Measurements from ENCODE around the gene FOXF1. TPM values are rescaled to one million over a fixed set of nuclear protein-coding genes. Genes with fewer than 3 reads are reported as not detected.

Gene FOXF1
- total and polyA plus RNA-seq, 4 donors: 0.66 to 1.7 (median 1.1) TPM

GRCh38 chr16:86532526-86532815, 22.1 kb downstream of the FOXF1 start:
- H3K4me1 ChIP-seq (ENCODE audit: control insufficient read depth, insufficient read depth, low read length): peaks cover 26% of the 10 kb centered on the region
- no peak overlapping the region for H3K27ac ChIP-seq (ENCODE audit: low read depth, low read length)
- no peak overlapping the region for H3K4me3 ChIP-seq (ENCODE audit: low read depth, low read length)
- DNase-seq (ENCODE audit: low read depth in 4 of 6, low spot score in 6 of 6): no peak
- H3K36me3 ChIP-seq (ENCODE audit: control insufficient read depth, insufficient read depth, low read length): peaks cover 47% of the 10 kb centered on the region
- no peaks in the 10 kb centered on the region for H3K9me3 ChIP-seq (ENCODE audit: control insufficient read depth, insufficient read depth, low read length)
- 95% methylated on average over 7 of the region's 7 CpGs for WGBS (ENCODE audit: insufficient coverage)
- H3K27me3 ChIP-seq (ENCODE audit: control insufficient read depth, insufficient read depth, low read length): no peaks in the 10 kb centered on the region

- Histone ChIP-seq H3K36me3 (ENCODE audit: control insufficient read depth, insufficient read depth, low read length) (peaks cover 48% of the 10 kb centered on the region), H3K27me3 (ENCODE audit: control insufficient read depth, insufficient read depth, low read length) (no peaks in the 10 kb centered on the region), H3K4me3 (ENCODE audit: low read depth, low read length) (no peak overlapping the region), H3K27ac (ENCODE audit: low read depth, low read length) (no peak overlapping the region), H3K9me3 (ENCODE audit: control insufficient read depth, insufficient read depth, low read length) (no peaks in the 10 kb centered on the region), H3K4me1 (ENCODE audit: control insufficient read depth, insufficient read depth, low read length) (peaks cover 31% of the 10 kb centered on the region)
- 89% methylated on average over 8 of the region's 8 CpGs for WGBS (ENCODE audit: insufficient coverage)
- no peak for DNase-seq (ENCODE audit: low read depth in 4 of 6, low spot score in 6 of 6)
Observed at GRCh38 chr16:86533076-86533475, 22.7 kb downstream of the FOXF1 start.

DNA sequence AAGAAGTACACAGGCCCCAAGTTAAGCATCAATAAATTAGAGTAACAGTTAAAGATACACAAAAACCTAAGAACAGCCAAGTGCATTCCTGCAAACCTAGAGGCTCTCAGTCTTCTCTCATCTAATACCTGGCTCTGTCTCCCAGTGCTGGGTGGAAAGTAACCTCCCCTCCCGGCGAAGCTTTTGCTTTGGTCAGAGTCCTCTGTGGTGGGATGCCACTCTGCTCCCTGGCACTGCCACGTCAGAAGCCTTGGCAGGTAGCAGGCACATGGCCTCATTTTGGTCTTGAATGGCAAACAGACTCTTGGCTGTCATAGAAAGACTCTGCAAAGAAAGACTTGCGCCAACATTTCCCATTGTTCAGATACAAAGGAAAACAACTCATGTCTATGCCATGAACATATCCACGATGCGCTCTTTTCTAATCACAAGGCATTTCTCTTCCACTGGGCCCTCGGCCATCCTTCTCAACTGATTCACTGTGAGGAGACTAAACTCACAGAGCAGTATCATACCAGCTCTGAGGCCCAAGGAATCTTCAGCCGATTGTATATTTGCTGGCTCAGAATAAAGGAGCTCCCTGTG, 23.5 kb downstream of the FOXF1 start:
- 57% methylated on average over 7 of the region's 8 CpGs for WGBS (ENCODE audit: insufficient coverage)

GRCh38 chr16:86534779-86535615, 24.7 kb downstream of the FOXF1 start:
- no peak overlapping the region for H3K27ac ChIP-seq (ENCODE audit: low read depth, low read length)
- H3K9me3 ChIP-seq (ENCODE audit: control insufficient read depth, insufficient read depth, low read length): no peaks in the 10 kb centered on the region
- H3K4me3 ChIP-seq (ENCODE audit: low read depth, low read length): no peak overlapping the region
- peaks cover 53% of the 10 kb centered on the region for H3K36me3 ChIP-seq (ENCODE audit: control insufficient read depth, insufficient read depth, low read length)
- H3K4me1 ChIP-seq (ENCODE audit: control insufficient read depth, insufficient read depth, low read length): peaks cover 31% of the 10 kb centered on the region
- H3K27me3 ChIP-seq (ENCODE audit: control insufficient read depth, insufficient read depth, low read length): no peaks in the 10 kb centered on the region
- DNase-seq (ENCODE audit: low read depth in 4 of 6, low spot score in 6 of 6): peak in 2 of 6 donors; percentile 25 to 75
- 66% methylated on average over 12 of the region's 18 CpGs for WGBS (ENCODE audit: insufficient coverage)

More for the DNA sequence above, 23.5 kb downstream of the FOXF1 start:
- no peak overlapping the region for H3K27ac ChIP-seq (ENCODE audit: low read depth, low read length)
- DNase-seq (ENCODE audit: low read depth in 4 of 6, low spot score in 6 of 6): no peak
- H3K9me3 ChIP-seq (ENCODE audit: control insufficient read depth, insufficient read depth, low read length): no peaks in the 10 kb centered on the region
- peaks cover 32% of the 10 kb centered on the region for H3K4me1 ChIP-seq (ENCODE audit: control insufficient read depth, insufficient read depth, low read length)
- H3K4me3 ChIP-seq (ENCODE audit: low read depth, low read length): no peak overlapping the region
- no peaks in the 10 kb centered on the region for H3K27me3 ChIP-seq (ENCODE audit: control insufficient read depth, insufficient read depth, low read length)
- H3K36me3 ChIP-seq (ENCODE audit: control insufficient read depth, insufficient read depth, low read length): peaks cover 49% of the 10 kb centered on the region

DNA sequence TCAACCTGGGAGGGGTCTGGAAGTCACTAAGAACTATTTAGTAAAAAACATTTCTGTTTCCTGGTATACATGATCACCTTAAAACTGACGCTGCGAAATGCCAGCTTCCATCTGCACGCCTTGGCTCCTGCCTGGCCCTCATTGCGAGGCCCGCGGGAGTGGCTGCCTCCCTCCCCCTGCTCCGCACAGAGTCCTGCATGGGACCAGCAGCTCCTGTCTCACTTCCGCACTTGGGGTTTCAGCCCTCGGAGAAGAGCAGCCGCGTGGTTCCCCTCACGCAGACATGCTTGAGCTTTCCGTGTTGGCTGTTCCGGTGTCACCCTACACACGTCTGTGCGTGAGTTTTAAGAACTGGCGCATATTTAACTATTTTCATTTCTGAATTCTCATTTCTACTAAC, 26.3 kb downstream of the FOXF1 start:
- no peaks in the 10 kb centered on the region for H3K27me3 ChIP-seq (ENCODE audit: control insufficient read depth, insufficient read depth, low read length)
- H3K27ac ChIP-seq (ENCODE audit: low read depth, low read length): no peak overlapping the region
- no peaks in the 10 kb centered on the region for H3K9me3 ChIP-seq (ENCODE audit: control insufficient read depth, insufficient read depth, low read length)
- WGBS (ENCODE audit: insufficient coverage): 98% methylated on average over 17 of the region's 17 CpGs
- H3K4me1 ChIP-seq (ENCODE audit: control insufficient read depth, insufficient read depth, low read length): peaks cover 15% of the 10 kb centered on the region
- no peak for DNase-seq (ENCODE audit: low read depth in 4 of 6, low spot score in 6 of 6)
- no peak overlapping the region for H3K4me3 ChIP-seq (ENCODE audit: low read depth, low read length)
- H3K36me3 ChIP-seq (ENCODE audit: control insufficient read depth, insufficient read depth, low read length): peaks cover 57% of the 10 kb centered on the region

DNA sequence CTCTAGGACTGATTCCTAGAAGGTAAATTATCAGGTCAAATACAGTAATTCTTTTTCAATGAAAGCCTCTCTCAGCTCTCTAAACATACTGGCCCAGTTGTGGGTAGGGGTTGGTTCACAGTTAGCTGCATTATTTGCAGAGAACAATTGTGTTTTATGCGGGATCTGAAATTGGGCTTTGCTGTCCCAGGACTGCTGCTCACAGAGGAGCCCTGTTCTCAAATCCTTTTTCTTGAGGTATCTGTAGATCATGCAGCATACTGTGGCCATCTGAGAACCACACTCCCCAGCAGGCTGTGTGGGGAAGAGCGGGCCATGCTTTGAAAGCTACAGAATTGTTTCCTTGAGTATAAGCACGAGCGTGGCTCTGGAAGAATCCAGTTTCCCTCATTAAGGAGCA, 27.2 kb downstream of the FOXF1 start:
- H3K36me3 ChIP-seq (ENCODE audit: control insufficient read depth, insufficient read depth, low read length): peaks cover 54% of the 10 kb centered on the region
- no peak overlapping the region for H3K4me3 ChIP-seq (ENCODE audit: low read depth, low read length)
- no peak for DNase-seq (ENCODE audit: low read depth in 4 of 6, low spot score in 6 of 6)
- WGBS (ENCODE audit: insufficient coverage): 89% methylated on average over 4 of the region's 4 CpGs
- peaks cover 11% of the 10 kb centered on the region for H3K4me1 ChIP-seq (ENCODE audit: control insufficient read depth, insufficient read depth, low read length)
- no peaks in the 10 kb centered on the region for H3K27me3 ChIP-seq (ENCODE audit: control insufficient read depth, insufficient read depth, low read length)
- no peak overlapping the region for H3K27ac ChIP-seq (ENCODE audit: low read depth, low read length)
- no peaks in the 10 kb centered on the region for H3K9me3 ChIP-seq (ENCODE audit: control insufficient read depth, insufficient read depth, low read length)

- Histone ChIP-seq H3K4me3 (ENCODE audit: low read depth, low read length) (no peak overlapping the region), H3K27ac (ENCODE audit: low read depth, low read length) (no peak overlapping the region), H3K27me3 (ENCODE audit: control insufficient read depth, insufficient read depth, low read length) (no peaks in the 10 kb centered on the region), H3K4me1 (ENCODE audit: control insufficient read depth, insufficient read depth, low read length) (peaks cover 11% of the 10 kb centered on the region), H3K9me3 (ENCODE audit: control insufficient read depth, insufficient read depth, low read length) (no peaks in the 10 kb centered on the region), H3K36me3 (ENCODE audit: control insufficient read depth, insufficient read depth, low read length) (peaks cover 56% of the 10 kb centered on the region)
- DNase-seq (ENCODE audit: low read depth in 4 of 6, low spot score in 6 of 6): no peak
- 96% methylated on average over 17 of the region's 17 CpGs for WGBS (ENCODE audit: insufficient coverage)
Observed at GRCh38 chr16:86538196-86538780, 28.0 kb downstream of the FOXF1 start.

DNA sequence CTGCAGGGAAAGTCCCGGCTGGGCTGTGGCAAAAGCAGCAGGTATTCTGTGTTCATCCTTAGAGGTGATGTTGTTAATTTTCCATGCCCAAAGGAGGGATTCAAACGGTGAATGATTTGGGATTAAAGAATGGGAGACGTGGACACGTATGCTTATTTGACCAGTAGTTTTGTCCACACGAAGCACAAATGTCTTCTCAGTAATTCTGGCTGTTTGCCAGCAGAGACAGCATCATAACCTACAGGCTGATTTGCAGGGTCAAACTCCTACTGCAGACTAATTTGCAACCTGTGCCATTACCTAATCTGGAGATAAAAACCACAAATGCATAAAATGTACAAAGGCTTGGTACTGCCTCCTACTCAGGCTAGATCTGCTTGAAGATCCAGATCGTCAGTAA, 30.6 kb downstream of the FOXF1 start:
- WGBS (ENCODE audit: insufficient coverage): 87% methylated on average over 5 of the region's 6 CpGs
- H3K9me3 ChIP-seq (ENCODE audit: control insufficient read depth, insufficient read depth, low read length): no peaks in the 10 kb centered on the region
- H3K36me3 ChIP-seq (ENCODE audit: control insufficient read depth, insufficient read depth, low read length): peaks cover 60% of the 10 kb centered on the region
- peaks cover 6% of the 10 kb centered on the region for H3K4me1 ChIP-seq (ENCODE audit: control insufficient read depth, insufficient read depth, low read length)
- DNase-seq (ENCODE audit: low read depth in 4 of 6, low spot score in 6 of 6): no peak
- H3K27ac ChIP-seq (ENCODE audit: low read depth, low read length): no peak overlapping the region
- H3K27me3 ChIP-seq (ENCODE audit: control insufficient read depth, insufficient read depth, low read length): no peaks in the 10 kb centered on the region
- no peak overlapping the region for H3K4me3 ChIP-seq (ENCODE audit: low read depth, low read length)

GRCh38 chr16:86541560-86541959, 31.2 kb downstream of the FOXF1 start:
- H3K4me3 ChIP-seq (ENCODE audit: low read depth, low read length): no peak overlapping the region
- peaks cover 6% of the 10 kb centered on the region for H3K4me1 ChIP-seq (ENCODE audit: control insufficient read depth, insufficient read depth, low read length)
- no peaks in the 10 kb centered on the region for H3K27me3 ChIP-seq (ENCODE audit: control insufficient read depth, insufficient read depth, low read length)
- H3K9me3 ChIP-seq (ENCODE audit: control insufficient read depth, insufficient read depth, low read length): no peaks in the 10 kb centered on the region
- 97% methylated on average over 11 of the region's 11 CpGs for WGBS (ENCODE audit: insufficient coverage)
- H3K27ac ChIP-seq (ENCODE audit: low read depth, low read length): no peak overlapping the region
- no peak for DNase-seq (ENCODE audit: low read depth in 4 of 6, low spot score in 6 of 6)
- H3K36me3 ChIP-seq (ENCODE audit: control insufficient read depth, insufficient read depth, low read length): peaks cover 55% of the 10 kb centered on the region

All from spinal cord (tissue), 10 donors.